ENCODE results near the gene ABCC11.
A peak's percentile ranks its signal among the peaks of the same experiment; 100 is the strongest.
"Not testable (repeated sequence)": the region's sequence is repeated elsewhere in the genome, so short reads cannot be mapped to it uniquely, and the experiment has no call there.

Gene ABCC11

DNA sequence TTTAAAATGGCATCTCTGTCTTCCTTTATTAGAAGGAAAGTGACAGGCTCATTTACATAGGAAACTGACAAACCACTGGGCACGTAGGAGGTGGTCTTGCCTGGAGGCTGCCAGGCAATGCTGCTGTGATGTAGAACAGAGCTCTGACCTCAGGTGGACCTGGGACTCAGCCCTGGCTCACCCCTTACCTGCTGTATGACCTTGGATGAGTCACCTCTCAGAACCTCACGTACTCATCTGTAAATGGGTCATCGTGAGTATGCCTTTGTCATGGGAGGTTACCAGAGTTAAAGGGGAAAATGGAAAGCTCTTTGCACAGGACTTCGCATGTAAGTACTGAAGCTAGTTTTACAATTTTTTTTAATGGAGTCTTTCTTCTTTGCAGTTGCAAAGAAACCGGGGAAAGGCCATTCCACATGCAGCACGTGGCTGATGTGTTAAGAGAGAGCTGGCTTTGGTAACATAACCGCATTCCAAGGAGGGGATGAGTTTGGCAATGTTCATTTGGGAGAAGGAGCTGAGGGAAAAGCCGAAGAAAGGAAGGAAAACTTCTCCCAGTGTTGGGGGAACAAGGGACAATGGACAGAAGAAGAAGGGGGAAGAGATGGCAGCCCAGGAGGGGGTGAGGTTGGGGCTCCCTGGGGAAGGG, 40.6 kb downstream of the ABCC11 start:
- FAIRE-seq (no peak), DNase-seq (ENCODE audit: extremely low spot score, insufficient read length, low read depth) (no peak)

DNA sequence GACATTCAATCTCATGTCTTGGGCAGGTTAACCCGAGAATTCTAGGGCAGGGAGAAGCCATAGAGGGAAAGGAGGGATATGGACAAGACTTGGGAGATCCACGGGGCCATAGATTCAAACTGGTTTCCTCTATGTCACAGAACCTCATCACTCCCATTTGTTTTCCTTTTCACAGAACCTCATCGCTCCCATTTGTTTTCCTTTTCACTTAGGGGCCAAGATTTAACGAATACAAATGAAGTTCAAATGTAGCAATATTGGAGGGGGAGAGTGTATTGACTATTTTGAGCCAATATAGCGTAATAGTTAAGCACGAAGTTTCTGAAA, 42.6 kb downstream of the ABCC11 start:
- FAIRE-seq (no peak), DNase-seq (ENCODE audit: extremely low spot score, insufficient read length, low read depth) (no peak)

DNA sequence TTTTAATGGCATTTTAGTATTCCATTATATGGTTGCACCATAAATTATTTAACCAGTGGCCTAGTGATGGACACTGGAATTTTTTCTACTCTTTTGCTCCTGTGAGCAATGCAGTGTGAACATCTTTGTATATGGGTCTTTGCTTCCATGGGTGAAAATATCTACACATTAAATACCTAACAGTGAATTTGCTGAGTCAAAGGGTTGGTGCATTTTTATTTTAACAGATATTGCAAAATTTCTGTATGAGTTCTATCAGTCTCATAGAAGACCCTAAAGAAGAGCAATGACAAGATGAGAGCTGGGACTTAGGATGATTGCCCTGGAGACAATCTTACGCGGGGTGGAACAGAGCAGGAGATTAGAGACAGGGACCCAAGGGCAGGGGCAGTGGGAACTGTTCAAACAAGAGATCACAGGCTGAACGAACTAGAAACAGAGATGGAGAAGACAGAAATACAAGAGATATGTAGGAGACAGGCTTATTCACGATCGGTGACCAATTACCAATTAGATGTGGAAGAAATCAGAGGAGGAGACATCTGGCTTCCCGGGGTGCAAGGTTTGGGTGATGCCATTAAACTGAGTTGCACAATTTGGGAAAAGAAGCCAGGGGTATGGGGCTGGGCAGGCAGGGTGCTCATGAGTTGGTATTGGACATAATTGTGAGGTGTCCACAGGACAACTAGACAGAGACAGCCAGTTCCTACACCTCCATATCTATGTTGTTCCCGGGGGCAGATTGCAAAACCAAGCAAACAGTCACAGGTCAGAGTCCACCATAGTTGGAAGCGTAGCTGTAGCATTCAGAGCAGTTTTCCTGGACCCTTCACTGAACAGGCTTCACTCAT, 43.1 kb downstream of the ABCC11 start:
- DNase-seq (ENCODE audit: extremely low spot score, insufficient read length, low read depth) = no peak
- no peak for FAIRE-seq

DNA sequence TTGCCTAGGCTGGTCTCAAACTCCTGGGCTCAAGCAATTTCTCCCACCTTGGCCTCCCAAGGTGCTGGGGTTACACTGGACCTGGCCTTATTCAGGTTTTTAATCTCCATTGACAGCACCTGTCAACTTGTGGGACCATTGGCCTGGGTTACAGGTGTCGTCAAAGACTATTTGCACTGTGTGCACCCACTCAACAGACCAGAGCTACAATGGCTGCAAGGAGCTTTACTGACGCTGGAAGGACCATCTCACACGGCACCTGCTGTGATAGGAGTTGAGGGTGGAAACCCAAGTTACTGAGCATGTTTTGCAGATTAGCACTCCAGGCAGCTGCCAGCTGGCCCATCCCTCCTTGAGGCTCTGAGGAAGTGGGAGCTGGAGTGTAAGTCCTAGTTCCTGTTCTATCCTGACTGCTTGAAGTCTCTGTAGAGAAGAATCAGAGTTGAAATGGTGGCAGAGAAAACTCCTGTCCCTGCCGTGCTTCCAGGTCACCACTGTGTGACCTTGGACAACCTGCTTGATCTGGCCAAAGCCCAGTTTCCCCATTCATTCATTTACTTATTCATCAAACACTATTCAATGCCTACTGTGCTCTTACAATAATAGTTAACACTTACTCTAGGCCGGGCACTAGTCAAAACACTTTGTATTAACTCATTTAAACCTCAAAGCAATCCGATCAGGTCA, 45.7 kb downstream of the ABCC11 start:
- no peak for FAIRE-seq
- DNase-seq (ENCODE audit: extremely low spot score, insufficient read length, low read depth) = no peak

DNA sequence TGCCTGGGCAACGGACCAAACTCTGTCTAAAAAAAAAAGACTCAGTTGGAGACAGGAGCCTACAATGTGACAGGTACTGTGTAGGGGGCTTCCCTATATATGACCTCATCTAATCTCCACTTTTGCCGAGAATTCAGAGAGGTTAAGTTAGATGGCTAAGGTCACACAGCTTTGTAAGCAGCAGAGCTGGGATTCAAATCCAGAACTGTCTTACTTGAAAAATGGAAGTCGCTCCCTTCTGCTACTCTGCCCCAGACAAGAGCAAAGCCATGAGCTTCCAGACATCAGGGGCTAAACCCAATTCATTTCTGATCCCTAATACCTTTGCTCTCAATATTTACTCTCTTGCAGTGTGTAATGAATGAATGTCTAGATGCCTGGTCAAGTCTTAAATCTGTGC, 50.0 kb downstream of the ABCC11 start:
- DNase-seq (ENCODE audit: extremely low spot score, insufficient read length, low read depth) (no peak), FAIRE-seq (no peak)

DNA sequence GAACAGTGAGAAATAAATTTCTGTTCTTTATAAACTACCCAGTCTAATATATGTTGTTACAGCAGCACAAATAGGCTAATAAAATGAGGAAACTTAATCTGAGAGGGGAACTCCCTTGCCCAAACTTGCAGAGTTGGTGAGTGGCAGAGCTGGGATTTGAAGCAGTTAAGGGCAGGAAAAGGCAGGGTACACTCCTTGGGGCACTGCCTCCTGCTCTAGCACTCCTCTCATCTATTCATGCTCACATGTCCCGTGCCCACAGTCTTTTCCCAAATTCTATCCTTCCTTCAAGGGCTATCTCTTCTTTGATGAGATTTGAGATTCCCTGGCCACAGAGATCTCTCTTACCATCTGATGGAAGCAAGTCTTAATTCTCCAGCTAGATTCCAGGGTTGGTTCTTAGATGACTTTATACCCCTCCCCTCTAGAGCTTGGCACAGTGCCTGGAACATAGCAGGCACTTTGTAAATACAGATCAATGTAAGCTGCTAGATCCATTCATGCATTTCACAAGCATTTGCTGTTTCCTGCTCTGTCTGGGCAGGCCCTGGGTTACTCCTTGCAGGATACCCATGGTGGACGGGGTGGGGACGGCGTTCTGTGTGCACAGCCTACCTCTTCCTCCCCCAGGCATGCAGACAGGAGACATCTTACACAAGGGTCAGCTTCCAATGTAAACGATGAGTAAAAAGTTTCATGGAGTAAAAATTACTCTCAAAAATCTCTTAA, 52.3 kb downstream of the ABCC11 start:
- no peak for DNase-seq (ENCODE audit: extremely low spot score, insufficient read length, low read depth)
- FAIRE-seq = no peak

DNA sequence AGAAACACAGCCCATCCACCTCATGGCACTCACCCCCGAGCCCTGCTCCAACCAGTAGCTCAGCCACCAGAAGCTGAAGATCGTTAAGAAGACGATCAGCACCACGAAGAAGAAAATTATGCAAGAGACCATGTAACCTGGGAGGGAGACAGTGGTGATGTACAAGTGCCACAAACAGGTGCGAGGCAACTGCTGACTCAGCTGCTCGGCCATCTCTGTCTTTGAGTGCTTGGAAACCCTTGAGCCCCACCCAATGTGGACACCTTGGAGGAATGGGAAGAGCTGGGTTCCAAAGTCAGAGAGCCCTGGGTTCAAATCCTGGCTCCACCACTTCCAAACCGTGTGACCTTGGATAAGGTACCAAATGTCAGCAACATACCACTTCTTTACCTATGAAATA, 53.5 kb downstream of the ABCC11 start:
- DNase-seq (ENCODE audit: extremely low spot score, insufficient read length, low read depth) (no peak), FAIRE-seq (no peak)

DNA sequence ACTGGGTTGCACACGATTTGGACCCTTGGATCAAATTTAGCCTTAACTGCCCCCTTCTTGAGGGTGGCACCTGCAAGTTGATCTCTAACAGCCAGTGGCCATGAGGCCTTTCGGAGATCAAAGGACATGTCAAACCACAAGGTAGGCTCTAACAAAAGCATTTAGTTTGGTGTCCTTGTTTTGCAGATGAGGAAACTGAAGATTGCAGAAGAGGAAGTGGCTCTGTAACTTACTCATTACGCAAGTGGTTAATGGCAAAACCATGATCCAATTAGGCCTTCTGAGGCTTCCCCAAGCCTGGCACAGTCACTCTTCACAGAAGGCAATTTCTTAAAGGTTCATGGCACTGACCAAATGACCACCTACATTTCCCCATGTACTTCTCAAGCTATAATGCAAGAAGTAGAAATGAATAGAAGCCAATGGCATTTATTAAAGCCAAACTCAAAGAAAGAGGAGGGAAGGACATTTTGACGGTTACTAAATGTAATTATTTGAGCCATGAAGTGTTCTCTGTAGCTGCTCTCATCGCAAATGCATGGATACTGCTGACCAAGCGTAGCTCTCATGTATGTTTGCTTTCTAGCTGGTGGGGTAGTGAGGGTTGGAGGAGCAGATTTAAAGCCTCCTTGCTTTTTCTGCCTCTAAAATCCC, 58.8 kb downstream of the ABCC11 start:
- DNase-seq (ENCODE audit: extremely low spot score, insufficient read length, low read depth) (peak; percentile 49), FAIRE-seq (peak; percentile 88)

DNA sequence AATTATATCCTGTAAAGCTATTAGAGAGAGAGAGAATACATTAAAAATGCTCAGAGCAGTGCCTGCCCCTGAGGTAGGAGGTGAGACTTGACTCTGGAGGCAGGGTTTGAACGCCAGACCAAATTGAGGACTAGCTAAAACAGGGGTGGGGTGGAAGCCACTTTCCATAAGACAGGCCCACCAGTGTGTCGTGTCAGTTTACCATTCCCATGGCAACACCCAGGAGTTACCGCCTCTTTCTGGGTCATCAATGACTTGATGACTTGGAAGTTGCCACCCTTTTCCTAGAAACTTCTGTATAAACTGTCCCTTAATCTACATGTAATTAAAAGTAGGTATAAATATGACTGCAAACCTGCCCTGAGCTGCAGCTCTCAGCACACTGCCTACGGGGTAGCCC, 59.6 kb downstream of the ABCC11 start:
- DNase-seq (ENCODE audit: extremely low spot score, insufficient read length, low read depth) = no peak
- FAIRE-seq = no peak

DNA sequence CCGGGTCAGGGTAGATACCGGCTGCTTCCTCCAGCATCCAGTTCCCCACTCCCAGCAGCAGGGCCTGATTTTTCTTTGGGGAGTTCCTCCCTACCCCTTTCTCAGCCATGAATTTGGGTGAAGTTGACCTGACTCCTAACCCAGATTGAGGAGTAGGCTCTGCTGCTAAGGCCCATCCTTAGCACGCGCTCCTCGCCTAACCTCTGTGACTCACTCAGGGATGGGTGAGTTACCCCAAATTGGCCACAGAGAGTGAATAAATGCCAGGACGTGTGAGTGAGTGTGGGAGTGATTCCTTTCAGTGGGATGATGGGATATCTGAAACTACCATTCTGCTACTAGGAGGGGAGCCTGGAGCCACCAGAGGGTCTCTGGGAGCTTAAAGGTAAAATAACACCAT, 62.7 kb downstream of the ABCC11 start:
- DNase-seq (ENCODE audit: extremely low spot score, insufficient read length, low read depth) (no peak), FAIRE-seq (no peak)

DNA sequence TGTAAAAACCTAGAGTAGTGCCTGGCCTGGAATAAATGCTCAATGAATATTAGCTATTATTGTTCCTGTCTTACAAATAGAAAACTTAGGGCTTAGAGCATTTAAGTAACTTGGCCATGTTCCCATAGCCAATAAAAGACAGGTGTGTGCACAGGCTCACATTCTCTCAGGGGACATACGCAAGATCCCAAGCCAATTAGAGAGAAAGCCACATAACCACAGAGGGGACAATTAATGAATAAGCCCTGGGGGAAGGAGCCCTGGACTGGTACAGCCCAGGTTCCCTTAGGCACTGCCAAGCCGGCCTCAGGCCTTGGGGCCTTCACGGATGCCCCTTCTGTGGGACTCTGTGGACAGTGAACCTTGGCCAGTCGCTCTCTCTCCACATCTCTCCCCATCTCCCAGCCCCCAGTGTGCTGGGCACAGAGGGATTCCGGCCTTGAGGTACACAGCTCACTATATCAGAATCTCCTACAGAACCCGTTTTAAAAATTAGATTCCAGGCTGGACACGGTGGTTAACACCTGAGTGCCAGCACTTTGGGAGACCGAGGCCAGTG, 64.3 kb downstream of the ABCC11 start:
- no peak for FAIRE-seq

DNA sequence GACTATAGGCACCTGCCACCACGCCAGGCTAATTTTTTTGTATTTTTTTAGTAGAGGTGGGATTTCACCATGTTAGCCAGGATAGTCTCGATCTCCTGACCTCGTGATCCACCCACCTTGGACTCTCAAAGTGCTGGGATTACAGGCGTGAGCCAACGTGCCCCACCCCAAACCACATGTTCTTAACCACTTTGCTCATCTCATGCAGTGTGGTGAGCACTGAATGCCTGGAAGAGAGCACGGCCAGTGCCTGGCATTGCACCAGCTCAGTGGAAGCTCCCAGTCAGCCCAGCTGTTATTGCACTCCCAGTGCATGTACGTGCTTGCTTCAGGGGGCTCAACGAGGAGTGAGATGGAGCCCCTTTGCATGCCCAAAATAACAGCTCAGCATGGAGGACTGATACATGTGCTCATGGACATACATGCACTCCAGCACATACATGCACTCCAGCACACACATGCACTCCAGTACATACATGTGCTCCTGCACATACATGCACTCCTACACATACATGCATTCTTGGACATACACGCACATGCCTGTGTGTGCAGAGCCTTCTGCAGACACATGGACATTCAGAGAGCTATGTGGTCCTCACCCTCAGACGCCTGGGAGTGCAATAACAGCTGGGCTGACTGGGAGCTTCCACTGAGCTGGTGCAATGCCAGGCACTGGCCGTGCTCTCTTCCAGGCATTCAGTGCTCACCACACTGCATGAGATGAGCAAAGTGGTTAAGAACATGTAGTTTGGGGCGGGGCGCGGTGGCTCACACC, 65.4 kb downstream of the ABCC11 start:
- not testable (repeated sequence) for DNase-seq (ENCODE audit: extremely low spot score, insufficient read length, low read depth); FAIRE-seq

More for the DNA sequence above, 64.3 kb downstream of the ABCC11 start:
- no peak for DNase-seq (ENCODE audit: extremely low spot score, insufficient read length, low read depth)

DNA sequence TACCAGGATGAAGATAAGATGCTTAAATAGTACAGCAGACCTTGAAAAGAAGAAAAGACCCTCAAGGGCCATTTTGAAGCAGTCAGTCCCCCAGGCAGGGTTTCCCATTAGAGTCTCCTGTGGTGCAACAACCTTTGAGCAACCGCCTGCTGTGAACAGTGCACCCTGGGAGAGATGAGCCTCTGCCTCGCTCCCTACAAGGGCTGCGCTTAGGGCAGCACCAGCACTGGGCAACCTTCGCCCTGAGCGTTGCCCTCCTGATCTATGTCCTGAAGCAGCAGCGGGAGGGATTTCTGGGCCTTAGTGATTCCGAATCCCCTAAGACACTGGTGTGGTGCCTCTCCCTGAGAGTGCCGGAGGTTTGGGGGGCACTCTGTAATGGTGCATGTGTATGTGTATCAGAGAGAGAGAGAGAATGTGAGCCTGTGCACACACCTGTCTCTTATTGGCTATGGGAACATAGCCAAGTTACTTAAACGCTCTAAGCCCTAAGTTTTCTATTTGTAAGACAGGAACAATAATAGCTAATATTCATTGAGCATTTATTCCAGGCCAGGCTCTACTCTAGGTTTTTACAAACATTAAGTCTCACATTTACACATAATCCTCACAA, 66.4 kb downstream of the ABCC11 start:
- FAIRE-seq (no peak), DNase-seq (ENCODE audit: extremely low spot score, insufficient read length, low read depth) (no peak)

DNA sequence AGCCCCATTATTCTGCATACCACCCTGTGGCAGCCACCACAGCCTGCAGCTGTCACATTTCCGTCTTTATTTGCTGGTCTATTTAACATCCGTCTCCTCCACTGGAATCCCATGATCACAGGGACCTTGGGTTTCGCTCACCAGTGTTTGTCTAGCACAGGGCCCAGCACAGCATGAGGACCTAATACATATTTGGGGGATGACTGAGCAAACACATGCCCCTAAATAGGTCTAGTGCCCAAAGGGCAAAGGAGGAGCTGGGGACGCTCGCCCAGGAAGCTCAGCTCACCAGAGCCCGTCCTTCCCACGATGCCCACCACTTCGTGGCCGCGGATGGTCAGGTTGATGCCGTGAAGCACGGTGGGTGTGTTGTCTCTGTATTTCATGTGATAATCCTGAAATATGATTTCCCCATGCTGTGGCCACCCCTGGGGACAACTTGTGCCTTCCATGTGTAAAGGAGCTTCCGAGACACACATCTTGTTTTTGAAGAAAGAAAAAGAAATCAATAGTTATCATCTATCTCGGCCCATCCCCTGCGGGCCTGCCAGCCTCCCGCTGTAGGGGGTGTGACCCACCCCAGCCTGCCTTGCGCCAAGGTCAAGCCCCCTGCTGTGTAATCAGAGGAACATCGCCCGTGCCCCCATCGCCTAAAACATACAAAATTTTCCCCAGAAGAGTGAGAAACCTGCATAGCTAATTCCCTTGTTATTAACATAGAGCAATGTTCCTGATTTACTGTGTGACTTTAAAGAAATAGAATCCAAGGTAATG, 70.5 kb downstream of the ABCC11 start:
- FAIRE-seq = no peak
- no peak for DNase-seq (ENCODE audit: extremely low spot score, insufficient read length, low read depth)

DNA sequence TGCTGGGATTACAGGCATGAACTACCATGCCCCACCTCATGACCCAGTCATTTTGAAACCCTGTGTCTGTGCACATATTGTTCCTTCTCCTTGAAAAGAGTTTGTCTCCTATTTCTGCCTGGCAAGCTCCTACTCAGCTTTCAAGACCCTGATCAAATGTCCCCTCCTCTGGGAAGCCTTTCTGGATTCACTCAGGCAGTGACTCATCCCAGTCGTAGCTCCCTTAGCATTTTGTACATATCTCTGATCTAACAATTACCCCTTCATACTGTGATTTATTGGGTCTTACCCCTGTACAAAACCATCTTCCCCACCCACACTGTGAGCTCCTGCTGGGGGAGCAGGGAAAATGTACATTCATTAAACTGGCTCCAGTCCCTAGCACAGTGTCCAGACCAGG, 73.5 kb downstream of the ABCC11 start:
- FAIRE-seq (no peak), DNase-seq (ENCODE audit: extremely low spot score, insufficient read length, low read depth) (no peak)

DNA sequence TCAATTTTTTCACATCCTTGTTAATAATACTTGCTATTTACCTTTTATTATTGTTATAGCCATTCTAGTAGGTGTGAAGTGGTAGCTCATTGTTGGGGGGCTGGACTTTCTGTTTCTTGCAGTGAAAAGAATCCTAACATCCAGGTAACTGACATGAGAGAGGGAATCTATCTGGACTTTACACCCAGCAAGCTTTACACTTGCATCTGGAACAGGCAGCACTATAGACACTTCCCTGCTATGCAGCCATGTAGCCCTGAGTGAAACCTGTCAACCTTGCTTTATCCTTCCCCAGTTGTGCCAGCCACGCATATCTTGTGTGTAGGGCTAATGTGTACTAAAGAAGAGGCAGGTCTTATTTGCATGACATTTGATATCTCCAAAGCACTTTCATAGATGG, 74.7 kb downstream of the ABCC11 start:
- FAIRE-seq = no peak

DNA sequence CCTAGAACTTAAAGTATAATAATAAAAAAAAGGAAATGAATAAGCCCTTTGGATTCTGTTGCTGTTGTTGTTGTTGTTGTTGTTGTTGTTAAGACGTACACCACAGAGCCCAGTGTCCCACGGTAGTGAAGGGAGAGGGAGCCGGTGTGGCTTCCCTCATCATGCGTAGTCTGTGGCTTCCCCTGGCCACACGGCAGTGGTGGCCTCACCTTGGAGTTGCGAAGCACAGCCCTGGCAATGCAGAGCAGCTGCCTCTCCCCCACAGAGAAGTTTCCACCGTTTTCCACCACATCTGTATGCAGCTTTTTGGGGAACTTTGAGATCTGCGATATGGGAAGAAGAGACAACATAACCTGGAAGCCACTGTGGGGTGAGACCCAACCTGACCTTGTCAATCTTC, 77.4 kb downstream of the ABCC11 start:
- FAIRE-seq (no peak), DNase-seq (ENCODE audit: extremely low spot score, insufficient read length, low read depth) (no peak)

More for the DNA sequence above, 74.7 kb downstream of the ABCC11 start:
- DNase-seq (ENCODE audit: extremely low spot score, insufficient read length, low read depth) = no peak

DNA sequence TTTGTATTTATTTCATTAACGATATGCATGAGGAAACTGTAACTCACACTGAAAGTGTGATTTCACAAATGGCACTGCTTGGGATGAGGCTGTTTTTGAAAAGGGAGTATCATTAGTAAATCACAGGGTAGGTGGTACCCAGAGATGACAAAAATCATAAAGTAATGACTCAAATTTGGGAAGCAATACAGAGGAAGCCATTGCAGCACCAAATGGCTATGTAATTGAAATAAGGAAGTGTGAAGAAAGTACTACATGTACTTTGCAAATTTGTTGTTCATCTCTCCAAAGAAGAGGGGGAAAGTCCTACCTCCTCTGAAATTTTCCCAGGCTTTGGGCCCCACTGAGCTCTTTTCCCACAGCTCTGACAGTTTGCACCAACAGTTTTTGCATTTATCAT, 79.3 kb downstream of the ABCC11 start:
- DNase-seq (ENCODE audit: extremely low spot score, insufficient read length, low read depth) (no peak), FAIRE-seq (no peak)

All from GM18507 (cell line).